IPS-15b (cell line): Measurements from ENCODE around the gene MSI2.
"Not testable (repeated sequence)": the region's sequence is repeated elsewhere in the genome, so short reads cannot be mapped to it uniquely, and the experiment has no call there.

Source experiments
- H3K27me3 ChIP-seq: one replicate; pipeline ENCODE4 v1.6.1; 2013; ENCODE audit warnings: low read length; ENCODE audit not compliant: control insufficient read depth, insufficient read depth
- H3K36me3 ChIP-seq: one replicate; pipeline ENCODE4 v1.6.1; 2013; ENCODE audit warnings: low read length; ENCODE audit not compliant: control insufficient read depth, insufficient read depth
- H3K4me1 ChIP-seq: one replicate; pipeline ENCODE4 v1.6.1; 2013; ENCODE audit warnings: mild to moderate bottlenecking, low read length; ENCODE audit not compliant: control insufficient read depth, insufficient read depth
- H3K4me3 ChIP-seq: one replicate; pipeline ENCODE4 v1.5.1; 2013; ENCODE audit warnings: low read depth, low read length
- H3K9ac ChIP-seq: one replicate; pipeline ENCODE4 v1.6.1; 2013; ENCODE audit warnings: low read depth, mild to moderate bottlenecking, low read length
- H3K9me3 ChIP-seq: one replicate; pipeline ENCODE4 v1.6.1; 2013; ENCODE audit warnings: mild to moderate bottlenecking, low read length; ENCODE audit not compliant: control insufficient read depth, insufficient read depth

The MSI2 gene

GRCh38 chr17:57620576-57620975 lies 364.3 kb downstream of the MSI2 start:
- Histone ChIP-seq H3K36me3 (no peaks in the 10 kb centered on the region), H3K4me3 (no peak overlapping the region), H3K27me3 (no peaks in the 10 kb centered on the region), H3K4me1 (no peaks in the 10 kb centered on the region), H3K9ac (no peak overlapping the region), H3K9me3 (no peaks in the 10 kb centered on the region)

GRCh38 chr17:57621791-57622190 lies 365.5 kb downstream of the MSI2 start:
- H3K27me3 ChIP-seq, H3K9me3 ChIP-seq, H3K9ac ChIP-seq, H3K4me1 ChIP-seq, H3K36me3 ChIP-seq, H3K4me3 ChIP-seq: not testable (repeated sequence)

- Histone ChIP-seq H3K36me3 (no peaks in the 10 kb centered on the region), H3K4me1 (no peaks in the 10 kb centered on the region), H3K9ac (no peak overlapping the region), H3K4me3 (no peak overlapping the region), H3K27me3 (no peaks in the 10 kb centered on the region), H3K9me3 (no peaks in the 10 kb centered on the region)
These were observed 366.0 kb downstream of the MSI2 start for GRCh38 chr17:57622306-57622682.

GRCh38 chr17:57622683-57623433 lies 366.5 kb downstream of the MSI2 start:
- Histone ChIP-seq H3K9ac (no peak overlapping the region), H3K36me3 (no peaks in the 10 kb centered on the region), H3K4me1 (no peaks in the 10 kb centered on the region)

GRCh38 chr17:57623620-57624019 lies 367.3 kb downstream of the MSI2 start:
- Histone ChIP-seq H3K27me3 (no peaks in the 10 kb centered on the region), H3K4me3 (no peak overlapping the region), H3K36me3 (no peaks in the 10 kb centered on the region), H3K9me3 (no peaks in the 10 kb centered on the region), H3K9ac (no peak overlapping the region), H3K4me1 (no peaks in the 10 kb centered on the region)

More at GRCh38 chr17:57622683-57623433, 366.5 kb downstream of the MSI2 start:
- Histone ChIP-seq H3K27me3 (no peaks in the 10 kb centered on the region), H3K4me3 (no peak overlapping the region), H3K9me3 (no peaks in the 10 kb centered on the region)

- Histone ChIP-seq H3K9ac (no peak overlapping the region), H3K27me3 (no peaks in the 10 kb centered on the region), H3K4me3 (no peak overlapping the region), H3K4me1 (no peaks in the 10 kb centered on the region), H3K9me3 (no peaks in the 10 kb centered on the region), H3K36me3 (no peaks in the 10 kb centered on the region)
These were observed 368.1 kb downstream of the MSI2 start for GRCh38 chr17:57624386-57624785.

GRCh38 chr17:57625511-57625910 lies 369.2 kb downstream of the MSI2 start:
- Histone ChIP-seq H3K9me3 (no peaks in the 10 kb centered on the region), H3K4me1 (no peaks in the 10 kb centered on the region), H3K27me3 (no peaks in the 10 kb centered on the region), H3K4me3 (no peak overlapping the region), H3K9ac (no peak overlapping the region), H3K36me3 (no peaks in the 10 kb centered on the region)

GRCh38 chr17:57625957-57626356 lies 369.6 kb downstream of the MSI2 start:
- no peak overlapping the region for H3K4me3 ChIP-seq
- H3K36me3 ChIP-seq, result no peaks in the 10 kb centered on the region
- H3K9ac ChIP-seq, result no peak overlapping the region
- no peaks in the 10 kb centered on the region for H3K27me3 ChIP-seq
- no peaks in the 10 kb centered on the region for H3K4me1 ChIP-seq
- H3K9me3 ChIP-seq, result no peaks in the 10 kb centered on the region

- Histone ChIP-seq H3K36me3 (no peaks in the 10 kb centered on the region), H3K4me3 (no peak overlapping the region), H3K27me3 (no peaks in the 10 kb centered on the region), H3K4me1 (no peaks in the 10 kb centered on the region), H3K9ac (no peak overlapping the region), H3K9me3 (no peaks in the 10 kb centered on the region)
These were observed 370.3 kb downstream of the MSI2 start for GRCh38 chr17:57626520-57627210.

- H3K36me3 ChIP-seq, result no peaks in the 10 kb centered on the region
- H3K4me3 ChIP-seq, result no peak overlapping the region
- no peaks in the 10 kb centered on the region for H3K4me1 ChIP-seq
- H3K9me3 ChIP-seq, result no peaks in the 10 kb centered on the region
- H3K9ac ChIP-seq, result no peak overlapping the region
- no peaks in the 10 kb centered on the region for H3K27me3 ChIP-seq
These were observed 371.3 kb downstream of the MSI2 start for GRCh38 chr17:57627591-57627990.

GRCh38 chr17:57628421-57628820 lies 372.1 kb downstream of the MSI2 start:
- Histone ChIP-seq H3K36me3 (no peaks in the 10 kb centered on the region), H3K9ac (no peak overlapping the region)

GRCh38 chr17:57629470-57629869 lies 373.1 kb downstream of the MSI2 start:
- Histone ChIP-seq H3K27me3 (no peaks in the 10 kb centered on the region), H3K4me3 (no peak overlapping the region), H3K4me1 (no peaks in the 10 kb centered on the region), H3K9me3 (no peaks in the 10 kb centered on the region), H3K36me3 (no peaks in the 10 kb centered on the region), H3K9ac (no peak overlapping the region)

More at GRCh38 chr17:57628421-57628820, 372.1 kb downstream of the MSI2 start:
- no peak overlapping the region for H3K4me3 ChIP-seq
- H3K27me3 ChIP-seq, result no peaks in the 10 kb centered on the region
- H3K9me3 ChIP-seq, result no peaks in the 10 kb centered on the region
- H3K4me1 ChIP-seq, result no peaks in the 10 kb centered on the region
